ENCODE results near the gene PEX14.

DNA sequence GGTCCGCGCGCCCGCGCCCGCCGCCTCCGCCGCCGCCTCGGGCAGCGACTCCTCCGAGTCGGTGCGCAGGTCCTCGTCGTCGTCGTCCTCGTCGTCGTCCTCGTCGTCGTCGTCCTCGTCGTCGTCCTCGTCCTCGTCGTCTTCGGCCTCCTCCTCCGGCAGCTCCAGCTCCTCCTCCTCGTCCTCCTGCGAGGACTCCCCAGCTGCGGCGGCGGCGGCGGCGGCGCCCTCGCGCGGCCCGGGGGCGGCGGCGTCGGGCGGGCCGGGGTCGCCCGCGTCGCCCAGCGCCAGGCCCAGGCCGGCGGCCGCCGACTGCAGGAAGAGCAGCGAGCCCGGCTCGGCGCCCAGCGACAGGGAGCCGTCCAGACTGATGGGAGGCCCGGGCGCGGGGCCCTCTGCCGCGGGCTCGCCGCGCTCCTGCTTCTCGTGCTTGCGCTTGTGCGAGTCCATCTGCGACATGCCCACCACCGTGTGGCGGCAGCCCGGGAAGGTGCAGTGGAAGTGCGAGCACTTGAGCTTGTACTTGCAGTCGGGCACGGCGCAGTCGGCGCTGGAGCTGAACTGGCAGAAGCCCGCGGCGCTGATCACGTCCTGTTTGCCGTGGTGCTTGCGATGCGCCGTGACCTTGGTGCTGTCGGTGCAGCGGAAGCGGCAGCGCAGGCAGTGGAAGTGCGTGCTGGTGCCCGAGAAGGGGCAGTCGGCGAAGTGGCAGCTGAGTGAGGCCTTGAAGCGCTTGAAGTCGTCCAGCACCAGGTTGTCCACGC is 164.4 kb downstream of the PEX14 start:
- no peak for TF ChIP-seq YY1 (IDR thresholded peaks at IDR 0.05; ENCODE audit: insufficient read depth, insufficient read length)
- TF ChIP-seq SUZ12 (IDR thresholded peaks at IDR 0.05; ENCODE audit: extremely low read depth, insufficient read depth, insufficient read length), result no peak
- TF ChIP-seq ZNF274 (IDR thresholded peaks at IDR 0.05; ENCODE audit: low read depth, low read length), result no peak

Measured in NT2/D1 (cell line).